Endodermal cell (in vitro differentiated cells): ENCODE data around the gene FXR2. TPM values are rescaled to one million over a fixed set of nuclear protein-coding genes. Genes with fewer than 3 reads are reported as not detected.

Experiments used
- DNase-seq: peaks from one replicate; pipeline ENCODE4 v3.0.0-alpha.2; 2017
- H3K27ac ChIP-seq: 2 replicates; pipeline ENCODE4 v1.5.1; 2013; ENCODE audit warnings: mild to moderate bottlenecking, low read depth, low read length, moderate library complexity
- H3K27me3 ChIP-seq: 2 replicates; pipeline ENCODE4 v1.6.1; 2013; ENCODE audit warnings: mild to moderate bottlenecking, low read length, moderate library complexity; ENCODE audit not compliant: insufficient read depth, control insufficient read depth, poor library complexity, severe bottlenecking
- H3K36me3 ChIP-seq: 2 replicates; pipeline ENCODE4 v1.7.0; 2013; ENCODE audit warnings: mild to moderate bottlenecking, low read length, moderate library complexity; ENCODE audit not compliant: control insufficient read depth, insufficient read depth
- H3K4me1 ChIP-seq: one replicate; pipeline ENCODE4 v1.7.0; 2013; ENCODE audit warnings: low read length; ENCODE audit not compliant: control insufficient read depth, insufficient read depth
- H3K4me3 ChIP-seq: 2 replicates; pipeline ENCODE4 v1.5.1; 2013; ENCODE audit warnings: mild to moderate bottlenecking, low read length, moderate library complexity
- H3K9ac ChIP-seq: 2 replicates; pipeline ENCODE4 v1.6.1; 2013; ENCODE audit warnings: mild to moderate bottlenecking, low read length, moderate library complexity; ENCODE audit not compliant: poor library complexity, severe bottlenecking; ENCODE audit errors: extremely low read depth
- H3K9me3 ChIP-seq: 2 replicates; pipeline ENCODE4 v1.6.1; 2013; ENCODE audit warnings: mild to moderate bottlenecking, low read length, moderate library complexity; ENCODE audit not compliant: control insufficient read depth
- H3K27ac Mint-ChIP-seq: 2 replicates; pipeline ENCODE4 v1.8.0; 2020; ENCODE audit warnings: mixed read lengths
- H3K27me3 Mint-ChIP-seq: 2 replicates; pipeline ENCODE4 v1.8.0; 2021; ENCODE audit warnings: mild to moderate bottlenecking, mixed read lengths; ENCODE audit not compliant: insufficient read depth
- H3K36me3 Mint-ChIP-seq: 2 replicates; pipeline ENCODE4 v1.8.0; 2020; ENCODE audit warnings: low read depth, mixed read lengths
- H3K4me1 Mint-ChIP-seq: 2 replicates; pipeline ENCODE4 v1.8.0; 2020; ENCODE audit warnings: mixed read lengths
- H3K4me3 Mint-ChIP-seq: 2 replicates; pipeline ENCODE4 v1.8.0; 2020; ENCODE audit warnings: mild to moderate bottlenecking, moderate library complexity, mixed read lengths
- H3K9me3 Mint-ChIP-seq: 2 replicates; pipeline ENCODE4 v1.8.0; 2020; ENCODE audit warnings: mild to moderate bottlenecking, mixed read lengths
- CTCF ChIP-seq: fragments of 200-600 bp; sonication (generic); conservative IDR thresholded peaks from 2 replicates; pipeline ENCODE4 v1.5.0; 2021; ENCODE audit warnings: antibody characterized with exemption, mild to moderate bottlenecking
- WGBS, 2 experiments: methylation state at CpG; one replicate each; pipeline versions ENCODE4 v1.1.5 to v1.1.7; 2013; ENCODE audit warnings: missing lambda C conversion rate in 2 of 2, mixed read lengths in 1 of 2; ENCODE audit not compliant: insufficient coverage in 1 of 2, insufficient read length in 1 of 2; 5-methylcytosine and 5-hydroxymethylcytosine counted together
- total RNA-seq, 2 donors: library from RNA; stranded (reverse); fragmentation: NEBNext Ultra II Directional in 1 of 2; extraction: Animal tissue kit (Norgen Biotek cat#: 25700) in 1 of 2; gene quantifications; 2 replicates in 1 of 2; 3 replicates in 1 of 2; pipeline ENCODE4 v1.2.1, GENCODE V29; 2021

FXR2 gene
- total RNA-seq, 2 donors from 2014 or later, result 52.1 to 53.9 TPM

- Histone ChIP-seq H3K4me3 (no peak overlapping the region), H3K9ac (no peak overlapping the region), H3K27ac (peak overlapping the region; percentile 38), H3K36me3 (peaks cover 42% of the 10 kb centered on the region), H3K4me1 (peaks cover 3% of the 10 kb centered on the region), H3K27me3 (no peaks in the 10 kb centered on the region), H3K9me3 (no peaks in the 10 kb centered on the region)
- no peak for TF ChIP-seq CTCF
- Mint-ChIP-seq H3K36me3 (peaks cover 43% of the 10 kb centered on the region), H3K27me3 (no peaks in the 10 kb centered on the region), H3K9me3 (no peaks in the 10 kb centered on the region), H3K4me1 (peaks cover 19% of the 10 kb centered on the region), H3K4me3 (no peak overlapping the region), H3K27ac (peak overlapping the region; percentile 65)
- DNase-seq, result peak; percentile 66
- 89 to 91% methylated on average over 11 to 23 of the region's 23 CpGs for WGBS, 2 experiments
Observed at GRCh38 chr17:7580604-7581575, 33.8 kb downstream of the FXR2 start.

GRCh38 chr17:7579834-7580603 lies 34.7 kb downstream of the FXR2 start:
- no peak for TF ChIP-seq CTCF
- Mint-ChIP-seq H3K4me1 (peaks cover 25% of the 10 kb centered on the region), H3K4me3 (no peak overlapping the region), H3K27ac (peak overlapping the region; percentile 65), H3K27me3 (no peaks in the 10 kb centered on the region), H3K36me3 (peaks cover 48% of the 10 kb centered on the region), H3K9me3 (no peaks in the 10 kb centered on the region)
- Histone ChIP-seq H3K27me3 (no peaks in the 10 kb centered on the region), H3K9me3 (no peaks in the 10 kb centered on the region), H3K27ac (peak overlapping the region; percentile 32), H3K36me3 (peaks cover 46% of the 10 kb centered on the region), H3K4me1 (peaks cover 3% of the 10 kb centered on the region), H3K9ac (no peak overlapping the region), H3K4me3 (no peak overlapping the region)
- no peak for DNase-seq
- WGBS, 2 experiments, result 94 to 100% methylated on average over 2 to 12 of the region's 12 CpGs

GRCh38 chr17:7579001-7579833 lies 35.5 kb downstream of the FXR2 start, which contains the start of gene CD68:
Gene CD68 (plus strand): TSS chr17:7579638. CDS start chr17:7579678, 40 bp downstream.
- Mint-ChIP-seq H3K27ac (peak within 1 kb of the TSS; percentile 83), H3K4me1 (peaks cover 28% of the 10 kb centered on the region), H3K36me3 (peaks cover 53% of the 10 kb centered on the region), H3K9me3 (no peaks in the 10 kb centered on the region), H3K4me3 (no peak within 1 kb of the TSS), H3K27me3 (no peaks in the 10 kb centered on the region)
- Histone ChIP-seq H3K9ac (no peak within 1 kb of the TSS), H3K36me3 (peaks cover 54% of the 10 kb centered on the region), H3K4me1 (peaks cover 3% of the 10 kb centered on the region), H3K4me3 (no peak within 1 kb of the TSS), H3K27me3 (no peaks in the 10 kb centered on the region), H3K27ac (peak within 1 kb of the TSS; percentile 47), H3K9me3 (no peaks in the 10 kb centered on the region)
- 56% methylated on average over 3 to 7 of the region's 7 CpGs for WGBS, 2 experiments
- no peak for TF ChIP-seq CTCF
- peak; percentile 90 for DNase-seq
